ENCODE results near the gene HLCS. TPM values are rescaled to one million over a fixed set of nuclear protein-coding genes. Genes with fewer than 3 reads are reported as not detected.

HLCS gene
- total RNA-seq, 1 donor from 2014 or later, result 10.3 TPM

- Histone ChIP-seq H3K27me3 (no peaks in the 10 kb centered on the region), H3K4me3 (no peak overlapping the region), H3K9me3 (no peaks in the 10 kb centered on the region), H3K27ac (no peak overlapping the region), H3K4me1 (no peaks in the 10 kb centered on the region), H3K36me3 (no peaks in the 10 kb centered on the region)
- intact Hi-C loops (cut with DNase I), result no loop called here
- TF ChIP-seq POLR2A (IDR thresholded peaks at IDR 0.05), result no peak
- TF ChIP-seq CTCF (IDR thresholded peaks at IDR 0.05), result no peak
- no peak for TF ChIP-seq POLR2AphosphoS5 (IDR thresholded peaks at IDR 0.05; ENCODE audit: insufficient read depth in 1 of 2, low read depth in 1 of 2)
- no peak for DNase-seq (ENCODE audit: extremely low spot score in 2 of 2)
Measured at GRCh38 chr21:36729310-36729970, 237.0 kb downstream of the HLCS start.

- Histone ChIP-seq H3K4me3 (no peak overlapping the region), H3K4me1 (no peaks in the 10 kb centered on the region), H3K9me3 (no peaks in the 10 kb centered on the region), H3K36me3 (no peaks in the 10 kb centered on the region), H3K27me3 (no peaks in the 10 kb centered on the region), H3K27ac (no peak overlapping the region)
- TF ChIP-seq CTCF (IDR thresholded peaks at IDR 0.05), result no peak
- TF ChIP-seq POLR2AphosphoS5 (IDR thresholded peaks at IDR 0.05; ENCODE audit: insufficient read depth in 1 of 2, low read depth in 1 of 2), result no peak
- TF ChIP-seq POLR2A (IDR thresholded peaks at IDR 0.05), result no peak
- intact Hi-C loops (cut with DNase I), result no loop called here
- no peak for DNase-seq (ENCODE audit: extremely low spot score in 2 of 2)
Measured at GRCh38 chr21:36728371-36729111, 237.9 kb downstream of the HLCS start.

GRCh38 chr21:36727866-36728265 lies 238.6 kb downstream of the HLCS start:
- Histone ChIP-seq H3K27me3 (no peaks in the 10 kb centered on the region), H3K4me1 (no peaks in the 10 kb centered on the region), H3K27ac (no peak overlapping the region), H3K36me3 (no peaks in the 10 kb centered on the region), H3K4me3 (no peak overlapping the region), H3K9me3 (no peaks in the 10 kb centered on the region)
- intact Hi-C loops (cut with DNase I), result no loop called here
- DNase-seq (ENCODE audit: extremely low spot score in 2 of 2), result no peak
- TF ChIP-seq POLR2AphosphoS5 (IDR thresholded peaks at IDR 0.05; ENCODE audit: insufficient read depth in 1 of 2, low read depth in 1 of 2) (no peak), POLR2A (IDR thresholded peaks at IDR 0.05) (no peak), CTCF (IDR thresholded peaks at IDR 0.05) (no peak)

- intact Hi-C loops (cut with DNase I), result no loop called here
- Histone ChIP-seq H3K4me3 (no peak overlapping the region), H3K27ac (no peak overlapping the region), H3K36me3 (no peaks in the 10 kb centered on the region), H3K27me3 (no peaks in the 10 kb centered on the region), H3K4me1 (no peaks in the 10 kb centered on the region), H3K9me3 (no peaks in the 10 kb centered on the region)
- TF ChIP-seq CTCF (IDR thresholded peaks at IDR 0.05) (no peak), POLR2A (IDR thresholded peaks at IDR 0.05) (no peak), POLR2AphosphoS5 (IDR thresholded peaks at IDR 0.05; ENCODE audit: insufficient read depth in 1 of 2, low read depth in 1 of 2) (no peak)
- no peak for DNase-seq (ENCODE audit: extremely low spot score in 2 of 2)
Measured at GRCh38 chr21:36725793-36726386, 240.6 kb downstream of the HLCS start.

GRCh38 chr21:36724660-36725059 lies 241.8 kb downstream of the HLCS start:
- Histone ChIP-seq H3K27me3 (no peaks in the 10 kb centered on the region), H3K36me3 (no peaks in the 10 kb centered on the region), H3K4me3 (no peak overlapping the region), H3K9me3 (no peaks in the 10 kb centered on the region), H3K4me1 (no peaks in the 10 kb centered on the region), H3K27ac (no peak overlapping the region)
- DNase-seq (ENCODE audit: extremely low spot score in 2 of 2), result no peak
- no peak for TF ChIP-seq POLR2AphosphoS5 (IDR thresholded peaks at IDR 0.05; ENCODE audit: insufficient read depth in 1 of 2, low read depth in 1 of 2)
- TF ChIP-seq POLR2A (IDR thresholded peaks at IDR 0.05), result no peak
- TF ChIP-seq CTCF (IDR thresholded peaks at IDR 0.05), result no peak
- intact Hi-C loops (cut with DNase I), result no loop called here
